HepG2 (cell line): ENCODE measurements around the gene ADSL. TPM values are rescaled to one million over a fixed set of nuclear protein-coding genes. Genes with fewer than 3 reads are reported as not detected.
"Not testable (repeated sequence)": the region's sequence is repeated elsewhere in the genome, so short reads cannot be mapped to it uniquely, and the experiment has no call there.

Source experiments
- ATAC-seq: fragments of 200-7000 bp; cut with Tn5 transposase; 3 replicates; pipeline ENCODE4 v1.9.1; 2020; ENCODE audit warnings: mild to moderate bottlenecking, moderate library complexity
- BruUV-seq: library from RNA; stranded (reverse); fragments of 400-500 nt; replicated peaks from 2 replicates; lab custom pipeline; 2021; lab: Mats Ljungman, UMichigan
- CTCF ChIA-PET: fragments of 300-600 bp; formaldehyde crosslinking; extraction: SDS; loops from one replicate; lab custom pipeline; 2021; ENCODE audit warnings: low total read pairs, inconsistent platforms, low intra/inter-chr PET ratio; lab: Yijun Ruan, JAX
- POLR2A ChIA-PET: fragments of 350-600 bp; sonication (Branson Sonifier 250); formaldehyde crosslinking; loops from one replicate; lab custom pipeline; 2020; ENCODE audit warnings: antibody characterized with exemption, inconsistent platforms; lab: Yijun Ruan, JAX
- DNase-seq: peaks from one replicate; pipeline ENCODE4 v3.0.0-alpha.2; 2015; ENCODE audit warnings: low spot score
- FAIRE-seq: peaks from 3 replicates; lab custom pipeline; 2011; peaks lifted over from hg19 to GRCh38; lab: Jason Lieb, UNC
- H2AFZ ChIP-seq: one replicate; pipeline ENCODE4 v1.6.1; 2011; ENCODE audit warnings: low read length, inconsistent platforms
- H3K27ac ChIP-seq: fragments of 300-600 bp; 3 replicates; pipeline ENCODE4 v1.8.0; 2011; ENCODE audit warnings: mixed run types, mild to moderate bottlenecking, mixed read lengths, low read length, inconsistent platforms; ENCODE audit not compliant: insufficient read depth; ENCODE audit errors: extremely low read length
- H3K27me3 ChIP-seq, 2 experiments: fragments of 200-600 bp in 1 of 2; 2 replicates in 1 of 2; 3 replicates in 1 of 2; pipeline versions ENCODE4 v1.6.0 to v1.8.0; 2011; ENCODE audit warnings: low read length in 2 of 2, mild to moderate bottlenecking in 2 of 2, moderate library complexity in 2 of 2, inconsistent platforms in 1 of 2; ENCODE audit not compliant: insufficient read depth in 2 of 2, control insufficient read depth in 1 of 2
- H3K36me3 ChIP-seq, 2 experiments: fragments of 200-600 bp in 1 of 2; replicated peaks in 1 of 2; 2 replicates in 1 of 2; 3 replicates in 1 of 2; pipeline versions ENCODE4 v1.5.1 to v1.8.0; 2011; ENCODE audit warnings: low read length in 2 of 2, inconsistent platforms in 1 of 2; ENCODE audit not compliant: insufficient read depth in 2 of 2, control insufficient read depth in 1 of 2
- H3K4me1 ChIP-seq: 2 replicates; pipeline ENCODE4 v1.5.1; 2012; ENCODE audit warnings: low read length, inconsistent platforms; ENCODE audit not compliant: insufficient read depth
- H3K4me2 ChIP-seq: 2 replicates; pipeline ENCODE4 v1.6.0; 2011; ENCODE audit warnings: low read depth, low read length, inconsistent platforms
- H3K4me3 ChIP-seq, 3 experiments: fragments of 200-600 bp in 1 of 3; sonication (generic), shearing (Covaris generic) in 1 of 3; replicated peaks in 1 of 3; 2 replicates each; pipeline ENCODE4 v1.5.1; 2011 to 2016; ENCODE audit warnings: low read length in 3 of 3, inconsistent platforms in 2 of 3, low read depth in 2 of 3, mild to moderate bottlenecking in 2 of 3, control low read depth in 1 of 3, mixed read lengths in 1 of 3; ENCODE audit not compliant: insufficient read depth in 1 of 3
- H3K79me2 ChIP-seq: one replicate; pipeline ENCODE4 v1.6.1; 2011; ENCODE audit warnings: low read length, inconsistent platforms; ENCODE audit not compliant: insufficient read depth
- H3K9ac ChIP-seq: 2 replicates; pipeline ENCODE4 v1.6.0; 2011; ENCODE audit warnings: mild to moderate bottlenecking, low read depth, low read length, inconsistent platforms; ENCODE audit not compliant: insufficient read depth
- H3K9me3 ChIP-seq: 2 replicates; pipeline ENCODE4 v1.5.1; 2012; ENCODE audit warnings: mild to moderate bottlenecking, low read length
- H4K20me1 ChIP-seq: 2 replicates; pipeline ENCODE4 v1.6.0; 2011; ENCODE audit warnings: inconsistent platforms, mild to moderate bottlenecking, low read length, moderate library complexity; ENCODE audit not compliant: insufficient read depth
- DBP ChIP-seq: sonication (generic); formaldehyde crosslinking; IDR thresholded peaks from 2 replicates; pipeline ENCODE4 v1.4.0; 2020; ENCODE audit warnings: missing genetic modification reagents; ENCODE audit errors: not compliant biosample characterization
- ISL2 ChIP-seq: sonication (generic); formaldehyde crosslinking; IDR thresholded peaks from 2 replicates; pipeline ENCODE4 v1.5.0; 2020; ENCODE audit warnings: missing genetic modification reagents
- MLLT10 ChIP-seq: sonication (generic); formaldehyde crosslinking; IDR thresholded peaks from 2 replicates; pipeline ENCODE4 v1.4.0; 2020; ENCODE audit warnings: missing genetic modification reagents
- PAWR ChIP-seq: sonication (generic); formaldehyde crosslinking; IDR thresholded peaks from 2 replicates; pipeline ENCODE4 v1.4.0; 2020; ENCODE audit warnings: missing genetic modification reagents, mild to moderate bottlenecking, borderline replicate concordance
- SAP130 ChIP-seq: IDR thresholded peaks from 2 replicates; pipeline ENCODE4 v1.6.1; 2016; ENCODE audit warnings: low read depth
- SCMH1 ChIP-seq: sonication (generic); formaldehyde crosslinking; IDR thresholded peaks from 2 replicates; pipeline ENCODE4 v1.9.0; 2021; ENCODE audit warnings: missing genetic modification reagents, mild to moderate bottlenecking, borderline replicate concordance
- SMAD9 ChIP-seq: sonication (generic); formaldehyde crosslinking; IDR thresholded peaks from 2 replicates; pipeline ENCODE4 v1.5.1; 2020; ENCODE audit warnings: mild to moderate bottlenecking, missing genetic modification reagents
- ZC3H13 ChIP-seq: sonication (generic); formaldehyde crosslinking; IDR thresholded peaks from 2 replicates; pipeline ENCODE4 v1.8.1; 2023; ENCODE audit warnings: mild to moderate bottlenecking, missing genetic modification reagents, moderate library complexity
- ZNF7 ChIP-seq: IDR thresholded peaks from 2 replicates; pipeline ENCODE4 v1.6.1; 2016; ENCODE audit warnings: missing biosample characterization, missing genetic modification reagents
- WGBS: methylation state at CpG from one replicate; pipeline ENCODE4 v1.1.6; 2017; ENCODE audit warnings: low lambda C conversion rate; 5-methylcytosine and 5-hydroxymethylcytosine counted together
- in situ Hi-C: cut with HindIII; loops from 2 replicates; pipeline ENCODE4 v1.10.0; 2017; ENCODE audit warnings: low pct_unique_long_range_greater_than_20kb; ENCODE audit not compliant: extremely low pct_ligation_motif_present
- intact Hi-C: fragments of 100-400 bp; cut with micrococcal nuclease; formaldehyde crosslinking; loops from one replicate; pipeline ENCODE4 v1.10.0; 2022; ENCODE audit not compliant: unreplicated experiment
- polyA plus RNA-seq, 8 experiments: library from polyadenylated mRNA; depleted of rRNA in 3 of 8; stranded (reverse) in 7 of 8; unstranded in 1 of 8; fragments of >200 nt; fragmentation: Illumina TruSeq in 4 of 8; extraction: Trizol in 4 of 8; gene quantifications; 2 replicates each; pipeline versions ENCODE4 v1.2.1 to v1.2.3, GENCODE V29; 2011 to 2016; ENCODE audit warnings: low read depth in 4 of 8, missing spikeins in 1 of 8, mixed read lengths in 1 of 8; ENCODE audit not compliant: insufficient read depth in 1 of 8
- total RNA-seq, 5 experiments: library from RNA; depleted of rRNA; stranded (reverse); fragments of >200 nt; fragmentation: Illumina TruSeq; extraction: Trizol; gene quantifications; 2 replicates each; pipeline ENCODE4 v1.2.3, GENCODE V29; 2016; ENCODE audit warnings: low read depth in 1 of 5
- TF ChIP-seq, protein P1 (sequence below): sonication (generic); formaldehyde crosslinking; IDR thresholded peaks from 2 replicates; pipeline ENCODE4 v1.4.0; 2020; ENCODE audit warnings: missing genetic modification reagents, borderline replicate concordance
- TF ChIP-seq, protein P2 (sequence below): sonication (generic); formaldehyde crosslinking; IDR thresholded peaks from 2 replicates; pipeline ENCODE4 v1.5.0; 2020; ENCODE audit warnings: missing genetic modification reagents

The ADSL gene
- total and polyA plus RNA-seq, 2 of the 13 experiments (the other 11 are each of a cell fraction or from before 2014, with no cell fraction given): 123 to 174 TPM

- TF ChIP-seq DBP (CRISPR knock-in tag): no peak
- TF ChIP-seq SCMH1 (CRISPR knock-in tag): no peak
- no peak for TF ChIP-seq PAWR (CRISPR knock-in tag)
- no peak for TF ChIP-seq ZNF7 (CRISPR knock-in tag)
- TF ChIP-seq, all 625 proteins: peak for 0
Observed at GRCh38 chr22:40310768-40311120, 35.6 kb upstream of the ADSL start (continued).

- H3K4me3 ChIP-seq, BruUV-seq, FAIRE-seq, H3K4me2 ChIP-seq, ATAC-seq, in situ Hi-C loops, H3K79me2 ChIP-seq, H2AFZ ChIP-seq, DNase-seq, CTCF ChIA-PET, H3K27me3 ChIP-seq, H3K9me3 ChIP-seq, H3K9ac ChIP-seq, H4K20me1 ChIP-seq, intact Hi-C loops, H3K27ac ChIP-seq, H3K4me1 ChIP-seq, POLR2A ChIA-PET: not testable (repeated sequence)
- H3K36me3 ChIP-seq: peaks cover 24 to 87% of the 10 kb centered on the region in 2 experiments
- WGBS: 98% methylated on average over 12 of the region's 12 CpGs
Observed at GRCh38 chr22:40311646-40312045, 34.7 kb upstream of the ADSL start.

DNA sequence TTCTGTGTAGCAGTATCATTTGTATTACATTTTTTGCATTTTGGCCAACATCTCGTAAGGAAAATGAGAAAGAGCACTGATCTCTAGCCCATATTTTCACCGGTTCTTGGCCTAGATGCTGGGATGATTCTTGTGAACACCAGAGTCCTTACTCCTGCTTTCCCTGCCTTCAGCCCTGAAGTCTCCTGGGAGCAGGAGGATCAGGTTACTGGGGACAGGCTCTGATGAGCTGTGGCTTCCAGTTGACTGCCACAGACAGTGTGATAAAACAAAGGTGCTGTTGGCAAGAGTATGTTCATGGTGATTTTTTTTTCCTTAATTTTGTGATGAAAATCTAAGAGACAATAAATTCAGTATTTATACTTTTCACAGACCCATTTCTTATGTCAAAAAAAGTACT lies 34.2 kb upstream of the ADSL start:
- H3K79me2 ChIP-seq: no peaks in the 10 kb centered on the region
- no peak overlapping the region for H3K4me3 ChIP-seq
- no peak overlapping the region for H2AFZ ChIP-seq
- no peak for ATAC-seq
- no peak overlapping the region for H3K9ac ChIP-seq
- H3K36me3 ChIP-seq: peaks cover 24 to 91% of the 10 kb centered on the region in 2 experiments
- no peaks in the 10 kb centered on the region for H3K9me3 ChIP-seq
- POLR2A ChIA-PET: no interaction called here
- no TSS peak for BruUV-seq
- H3K27me3 ChIP-seq: no peaks in the 10 kb centered on the region
- no peak for TF ChIP-seq ISL2 (CRISPR knock-in tag)
- no peak for TF ChIP-seq SAP130 (CRISPR knock-in tag)
- no peak for TF ChIP-seq ZC3H13
- TF ChIP-seq, protein P1, sequence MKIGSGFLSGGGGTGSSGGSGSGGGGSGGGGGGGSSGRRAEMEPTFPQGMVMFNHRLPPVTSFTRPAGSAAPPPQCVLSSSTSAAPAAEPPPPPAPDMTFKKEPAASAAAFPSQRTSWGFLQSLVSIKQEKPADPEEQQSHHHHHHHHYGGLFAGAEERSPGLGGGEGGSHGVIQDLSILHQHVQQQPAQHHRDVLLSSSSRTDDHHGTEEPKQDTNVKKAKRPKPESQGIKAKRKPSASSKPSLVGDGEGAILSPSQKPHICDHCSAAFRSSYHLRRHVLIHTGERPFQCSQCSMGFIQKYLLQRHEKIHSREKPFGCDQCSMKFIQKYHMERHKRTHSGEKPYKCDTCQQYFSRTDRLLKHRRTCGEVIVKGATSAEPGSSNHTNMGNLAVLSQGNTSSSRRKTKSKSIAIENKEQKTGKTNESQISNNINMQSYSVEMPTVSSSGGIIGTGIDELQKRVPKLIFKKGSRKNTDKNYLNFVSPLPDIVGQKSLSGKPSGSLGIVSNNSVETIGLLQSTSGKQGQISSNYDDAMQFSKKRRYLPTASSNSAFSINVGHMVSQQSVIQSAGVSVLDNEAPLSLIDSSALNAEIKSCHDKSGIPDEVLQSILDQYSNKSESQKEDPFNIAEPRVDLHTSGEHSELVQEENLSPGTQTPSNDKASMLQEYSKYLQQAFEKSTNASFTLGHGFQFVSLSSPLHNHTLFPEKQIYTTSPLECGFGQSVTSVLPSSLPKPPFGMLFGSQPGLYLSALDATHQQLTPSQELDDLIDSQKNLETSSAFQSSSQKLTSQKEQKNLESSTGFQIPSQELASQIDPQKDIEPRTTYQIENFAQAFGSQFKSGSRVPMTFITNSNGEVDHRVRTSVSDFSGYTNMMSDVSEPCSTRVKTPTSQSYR (CRISPR knock-in tag): no peak
- no peak for TF ChIP-seq SMAD9
- TF ChIP-seq, protein P2, sequence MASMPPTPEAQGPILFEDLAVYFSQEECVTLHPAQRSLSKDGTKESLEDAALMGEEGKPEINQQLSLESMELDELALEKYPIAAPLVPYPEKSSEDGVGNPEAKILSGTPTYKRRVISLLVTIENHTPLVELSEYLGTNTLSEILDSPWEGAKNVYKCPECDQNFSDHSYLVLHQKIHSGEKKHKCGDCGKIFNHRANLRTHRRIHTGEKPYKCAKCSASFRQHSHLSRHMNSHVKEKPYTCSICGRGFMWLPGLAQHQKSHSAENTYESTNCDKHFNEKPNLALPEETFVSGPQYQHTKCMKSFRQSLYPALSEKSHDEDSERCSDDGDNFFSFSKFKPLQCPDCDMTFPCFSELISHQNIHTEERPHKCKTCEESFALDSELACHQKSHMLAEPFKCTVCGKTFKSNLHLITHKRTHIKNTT (CRISPR knock-in tag): no peak
- no peak for TF ChIP-seq MLLT10 (CRISPR knock-in tag)
- no peak overlapping the region for H3K27ac ChIP-seq
- WGBS: 90% methylated on average over 2 of the region's 2 CpGs
- intact Hi-C loops (no loop called here), in situ Hi-C loops (no loop called here)
- DNase-seq: no peak
- H3K4me2 ChIP-seq: no peak overlapping the region
- FAIRE-seq: no peak
- no peaks in the 10 kb centered on the region for H4K20me1 ChIP-seq
- H3K4me1 ChIP-seq: no peaks in the 10 kb centered on the region
- CTCF ChIA-PET: no interaction called here
